GM19324 (cell line): ENCODE results near the gene SMIM3.
A peak's percentile ranks its signal among the peaks of the same experiment; 100 is the strongest.
"Not testable (repeated sequence)": the region's sequence is repeated elsewhere in the genome, so short reads cannot be mapped to it uniquely, and the experiment has no call there.

ENCODE experiments used
- ATAC-seq: cut with Tn5 transposase; IDR thresholded peaks from one replicate; pipeline ENCODE4 v1.9.1; 2021; ENCODE audit warnings: mild to moderate bottlenecking, moderate library complexity; ENCODE audit not compliant: unreplicated experiment, low FRiP score

Gene SMIM3

GRCh38 chr5:150789943-150790611 lies 11.5 kb downstream of the SMIM3 start:
- peak; percentile 56 for ATAC-seq

GRCh38 chr5:150791536-150791935 lies 13.0 kb downstream of the SMIM3 start:
- ATAC-seq, result no peak

- ATAC-seq, result not testable (repeated sequence)
These were observed 14.9 kb downstream of the SMIM3 start for GRCh38 chr5:150793423-150793888.

- no peak for ATAC-seq
These were observed 16.4 kb downstream of the SMIM3 start for GRCh38 chr5:150794927-150795326.

GRCh38 chr5:150797384-150797783 lies 18.8 kb downstream of the SMIM3 start:
- no peak for ATAC-seq

- ATAC-seq, result no peak
These were observed 22.8 kb downstream of the SMIM3 start for GRCh38 chr5:150801117-150801927.

- ATAC-seq, result no peak
These were observed 25.8 kb downstream of the SMIM3 start for GRCh38 chr5:150804388-150804787.

GRCh38 chr5:150809363-150809762 lies 30.8 kb downstream of the SMIM3 start:
- ATAC-seq, result no peak

GRCh38 chr5:150815010-150815409 lies 36.5 kb downstream of the SMIM3 start:
- no peak for ATAC-seq

- ATAC-seq, result no peak
These were observed 38.4 kb downstream of the SMIM3 start for GRCh38 chr5:150816946-150817345.

- ATAC-seq, result no peak
These were observed 51.2 kb downstream of the SMIM3 start for GRCh38 chr5:150829744-150830143.

GRCh38 chr5:150831821-150832220 lies 53.3 kb downstream of the SMIM3 start:
- ATAC-seq, result not testable (repeated sequence)

GRCh38 chr5:150836064-150836463 lies 57.5 kb downstream of the SMIM3 start:
- no peak for ATAC-seq

- no peak for ATAC-seq
These were observed 58.1 kb downstream of the SMIM3 start for GRCh38 chr5:150836703-150837102.

GRCh38 chr5:150845185-150845859 lies 66.8 kb downstream of the SMIM3 start:
- ATAC-seq, result not testable (repeated sequence)

GRCh38 chr5:150846308-150846653 lies 67.7 kb downstream of the SMIM3 start, which contains the start of gene IRGM:
Gene IRGM, plus strand, starts transcription at chr5:150846521. Its CDS starts 1,603 bp downstream, at chr5:150848124.
- ATAC-seq, result not testable (repeated sequence)
